22Rv1 (cell line): ENCODE measurements around the gene MYL5.

ENCODE experiments used
- ZFX ChIP-seq: fragments of 450-650 bp; IDR thresholded peaks from 2 replicates; pipeline ENCODE4 v1.6.1; 2017; ENCODE audit warnings: antibody characterized with exemption, borderline replicate concordance
- TF ChIP-seq, protein P1 (sequence below): fragments of 450-650 bp; IDR thresholded peaks from 2 replicates; pipeline ENCODE4 v1.5.1; 2017; ENCODE audit warnings: mild to moderate bottlenecking

DNA sequence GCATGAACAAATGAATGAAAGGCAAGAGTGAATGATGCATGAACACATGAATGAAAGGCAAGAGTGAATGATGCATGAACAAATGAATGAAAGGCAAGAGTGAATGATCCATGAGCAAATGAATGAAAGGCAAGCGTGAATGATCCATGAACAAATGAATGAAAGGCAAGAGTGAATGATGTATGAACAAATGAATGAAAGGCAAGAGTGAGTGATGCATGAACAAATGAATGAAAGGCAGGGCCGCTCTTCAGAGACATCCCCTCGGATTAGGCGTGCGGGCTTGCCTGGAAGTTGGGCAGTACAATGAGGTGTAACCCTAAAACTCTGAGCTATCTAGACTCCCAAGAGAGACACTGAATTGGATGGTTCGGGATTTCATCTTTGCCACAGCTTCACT, 35.0 kb downstream of the MYL5 start:
- TF ChIP-seq, protein P1, sequence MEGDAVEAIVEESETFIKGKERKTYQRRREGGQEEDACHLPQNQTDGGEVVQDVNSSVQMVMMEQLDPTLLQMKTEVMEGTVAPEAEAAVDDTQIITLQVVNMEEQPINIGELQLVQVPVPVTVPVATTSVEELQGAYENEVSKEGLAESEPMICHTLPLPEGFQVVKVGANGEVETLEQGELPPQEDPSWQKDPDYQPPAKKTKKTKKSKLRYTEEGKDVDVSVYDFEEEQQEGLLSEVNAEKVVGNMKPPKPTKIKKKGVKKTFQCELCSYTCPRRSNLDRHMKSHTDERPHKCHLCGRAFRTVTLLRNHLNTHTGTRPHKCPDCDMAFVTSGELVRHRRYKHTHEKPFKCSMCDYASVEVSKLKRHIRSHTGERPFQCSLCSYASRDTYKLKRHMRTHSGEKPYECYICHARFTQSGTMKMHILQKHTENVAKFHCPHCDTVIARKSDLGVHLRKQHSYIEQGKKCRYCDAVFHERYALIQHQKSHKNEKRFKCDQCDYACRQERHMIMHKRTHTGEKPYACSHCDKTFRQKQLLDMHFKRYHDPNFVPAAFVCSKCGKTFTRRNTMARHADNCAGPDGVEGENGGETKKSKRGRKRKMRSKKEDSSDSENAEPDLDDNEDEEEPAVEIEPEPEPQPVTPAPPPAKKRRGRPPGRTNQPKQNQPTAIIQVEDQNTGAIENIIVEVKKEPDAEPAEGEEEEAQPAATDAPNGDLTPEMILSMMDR = no peak
- no peak for TF ChIP-seq ZFX
